HEK293 (cell line): ENCODE data around the gene CAMTA2.

Experiments
- GLI2 ChIP-seq: fragments of 450-650 bp; formaldehyde crosslinking; IDR thresholded peaks from 2 replicates; pipeline ENCODE4; 2017; ENCODE audit warnings: missing biosample characterization, missing genetic modification characterization, low read depth, borderline replicate concordance
- GLIS1 ChIP-seq: fragments of 450-650 bp; formaldehyde crosslinking; IDR thresholded peaks from 2 replicates; pipeline ENCODE4 v1.5.1; 2016; ENCODE audit warnings: missing biosample characterization, missing genetic modification characterization
- HOXA7 ChIP-seq: sonication (generic); formaldehyde crosslinking; IDR thresholded peaks from 2 replicates; pipeline ENCODE4 v1.8.1; 2022; ENCODE audit warnings: missing genetic modification reagents, borderline replicate concordance
- IKZF3 ChIP-seq: fragments of 450-650 bp; IDR thresholded peaks from 2 replicates; pipeline ENCODE4 v1.5.0; 2018; ENCODE audit warnings: missing biosample characterization, mild to moderate bottlenecking, missing genetic modification characterization, moderate library complexity
- INSM2 ChIP-seq: fragments of 450-650 bp; formaldehyde crosslinking; IDR thresholded peaks from 2 replicates; pipeline ENCODE4 v1.5.1; 2016; ENCODE audit warnings: missing biosample characterization, missing genetic modification characterization
- KLF1 ChIP-seq: fragments of 450-650 bp; formaldehyde crosslinking; IDR thresholded peaks from 2 replicates; pipeline ENCODE4 v1.5.1; 2016; ENCODE audit warnings: missing biosample characterization, missing genetic modification characterization
- OSR2 ChIP-seq: fragments of 450-650 bp; formaldehyde crosslinking; IDR thresholded peaks from 2 replicates; pipeline ENCODE4 v1.5.1; 2016; ENCODE audit warnings: missing biosample characterization, missing genetic modification characterization
- REPIN1 ChIP-seq: fragments of 450-650 bp; formaldehyde crosslinking; IDR thresholded peaks from 2 replicates; pipeline ENCODE4 v1.5.1; 2017; ENCODE audit warnings: missing biosample characterization, missing genetic modification characterization, low read depth
- SETDB1 ChIP-seq: IDR thresholded peaks from one replicate; pipeline ENCODE4 v1.6.1; 2017; ENCODE audit warnings: mild to moderate bottlenecking, low read length, moderate library complexity, mixed read lengths; ENCODE audit not compliant: insufficient read length
- TSHZ1 ChIP-seq: fragments of 450-650 bp; formaldehyde crosslinking; IDR thresholded peaks from 2 replicates; pipeline ENCODE4 v1.5.1; 2016; ENCODE audit warnings: missing biosample characterization, missing genetic modification characterization, borderline replicate concordance
- ZBTB8A ChIP-seq: fragments of 450-650 bp; formaldehyde crosslinking; IDR thresholded peaks from 2 replicates; pipeline ENCODE4 v1.5.1; 2016; ENCODE audit warnings: missing biosample characterization, missing genetic modification characterization
- ZFP69B ChIP-seq: fragments of 450-650 bp; formaldehyde crosslinking; IDR thresholded peaks from 2 replicates; pipeline ENCODE4 v1.5.1; 2016; ENCODE audit warnings: missing biosample characterization, missing genetic modification characterization
- ZNF239 ChIP-seq: fragments of 450-650 bp; formaldehyde crosslinking; IDR thresholded peaks from 2 replicates; pipeline ENCODE4 v1.5.1; 2016; ENCODE audit warnings: missing biosample characterization, missing genetic modification characterization
- ZNF488 ChIP-seq: fragments of 450-650 bp; formaldehyde crosslinking; IDR thresholded peaks from 2 replicates; pipeline ENCODE4 v1.5.1; 2016; ENCODE audit warnings: missing biosample characterization, missing genetic modification characterization
- ZNF530 ChIP-seq: fragments of 450-650 bp; formaldehyde crosslinking; IDR thresholded peaks from 2 replicates; pipeline ENCODE4 v1.5.1; 2016; ENCODE audit warnings: low read depth, missing biosample characterization, missing genetic modification characterization
- ZNF544 ChIP-seq: fragments of 450-650 bp; formaldehyde crosslinking; IDR thresholded peaks from 2 replicates; pipeline ENCODE4 v1.5.0; 2017; ENCODE audit warnings: missing biosample characterization, missing genetic modification characterization
- ZNF580 ChIP-seq: fragments of 450-650 bp; formaldehyde crosslinking; IDR thresholded peaks from 2 replicates; pipeline ENCODE4 v1.5.1; 2016; ENCODE audit warnings: missing biosample characterization, missing genetic modification characterization
- ZNF585B ChIP-seq: fragments of 450-650 bp; formaldehyde crosslinking; IDR thresholded peaks from 2 replicates; pipeline ENCODE4 v1.5.1; 2016; ENCODE audit warnings: missing biosample characterization, missing genetic modification characterization
- ZNF610 ChIP-seq: fragments of 450-650 bp; formaldehyde crosslinking; IDR thresholded peaks from 2 replicates; pipeline ENCODE4 v1.5.1; 2016; ENCODE audit warnings: missing biosample characterization, missing genetic modification characterization, borderline replicate concordance
- ZNF623 ChIP-seq: fragments of 450-650 bp; formaldehyde crosslinking; IDR thresholded peaks from 2 replicates; pipeline ENCODE4 v1.5.1; 2016; ENCODE audit warnings: missing biosample characterization, missing genetic modification characterization
- ZNF624 ChIP-seq: fragments of 450-650 bp; formaldehyde crosslinking; IDR thresholded peaks from 2 replicates; pipeline ENCODE4 v1.5.1; 2017; ENCODE audit warnings: missing biosample characterization, missing genetic modification characterization
- ZNF658 ChIP-seq: fragments of 450-650 bp; formaldehyde crosslinking; IDR thresholded peaks from 2 replicates; pipeline ENCODE4; 2016; ENCODE audit warnings: missing biosample characterization, missing genetic modification characterization
- ZNF76 ChIP-seq: fragments of 450-650 bp; formaldehyde crosslinking; IDR thresholded peaks from 2 replicates; pipeline ENCODE4; 2016; ENCODE audit warnings: low read depth, missing biosample characterization, missing genetic modification characterization, borderline replicate concordance
- ZSCAN23 ChIP-seq: fragments of 450-650 bp; formaldehyde crosslinking; IDR thresholded peaks from 2 replicates; pipeline ENCODE4 v1.5.1; 2016; ENCODE audit warnings: missing biosample characterization, missing genetic modification characterization
- ZXDB ChIP-seq: fragments of 450-650 bp; formaldehyde crosslinking; IDR thresholded peaks from 2 replicates; pipeline ENCODE4 v1.5.1; 2016; ENCODE audit warnings: missing biosample characterization, missing genetic modification characterization
- TF ChIP-seq, protein P1 (sequence below): IDR thresholded peaks from 2 replicates; pipeline ENCODE4 v1.6.1; 2011; ENCODE audit warnings: mild to moderate bottlenecking, low read depth, low read length, borderline replicate concordance
- TF ChIP-seq, protein P2 (sequence below): fragments of 450-650 bp; formaldehyde crosslinking; IDR thresholded peaks from 2 replicates; pipeline ENCODE4 v1.5.1; 2016; ENCODE audit warnings: missing biosample characterization, missing genetic modification characterization
- TF ChIP-seq, protein P3 (sequence below): fragments of 450-650 bp; formaldehyde crosslinking; IDR thresholded peaks from 2 replicates; pipeline ENCODE4 v1.5.1; 2016; ENCODE audit warnings: missing biosample characterization, missing genetic modification characterization

Gene CAMTA2

DNA sequence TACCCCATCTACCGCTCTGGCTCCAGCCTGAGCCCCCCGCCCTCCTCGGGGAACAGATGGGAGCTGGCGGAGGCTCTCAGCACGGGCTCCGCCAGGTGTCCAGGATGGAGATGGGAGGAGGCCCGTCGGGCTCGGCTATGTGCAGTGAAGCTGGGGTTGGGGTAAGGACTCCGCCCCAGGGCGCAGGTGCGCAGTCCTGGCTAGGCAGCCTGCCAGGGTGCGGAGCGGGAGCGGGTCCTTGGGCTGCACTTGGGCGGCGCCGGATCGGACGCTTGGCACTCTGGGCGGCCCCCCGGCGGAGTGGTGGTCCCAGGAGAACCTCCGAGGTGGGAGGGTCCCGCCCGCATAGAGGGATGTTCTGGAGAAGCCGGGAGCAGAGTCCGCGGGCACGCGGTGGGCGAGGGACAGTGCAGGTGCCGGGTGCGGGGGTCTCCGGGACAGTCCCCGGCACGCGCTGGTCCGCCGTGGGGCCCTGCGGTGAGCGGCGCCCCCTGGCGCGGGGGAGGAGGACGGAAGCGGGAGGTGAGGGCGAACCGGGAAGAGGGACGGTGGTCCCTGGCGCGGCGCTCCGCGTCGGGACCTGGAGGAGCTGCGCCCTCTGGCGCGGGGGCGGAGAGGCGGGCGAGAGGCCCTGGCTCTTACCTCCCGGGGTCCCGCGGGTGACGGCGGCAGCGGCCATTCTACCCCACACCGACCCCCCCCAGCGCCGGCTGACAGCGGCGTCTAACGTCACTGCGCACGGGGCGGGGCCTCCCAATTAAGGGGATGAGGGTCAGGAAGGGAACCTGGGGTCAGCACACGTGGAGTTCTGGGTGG is at the start of gene CAMTA2 (continued):
- TF ChIP-seq ZNF658 (tag by site-specific recombination) (no peak), ZNF580 (tag by site-specific recombination) (peak; percentile 81; the same call in 1 of the 2 replicates), ZNF610 (tag by site-specific recombination) (peak; percentile 77; the same call in 1 of the 2 replicates), GLI2 (no peak), ZNF623 (0 out of 2 replicates have a peak, but pooled peaks have one; percentile 12), ZNF544 (tag by site-specific recombination) (no peak), REPIN1 (peak; percentile 85), INSM2 (tag by site-specific recombination) (peak; percentile 65; the same call in 1 of the 2 replicates), ZSCAN23 (tag by site-specific recombination) (no peak), IKZF3 (tag by site-specific recombination) (peak; percentile 85), ZNF624 (no peak), ZFP69B (tag by site-specific recombination) (peak; percentile 81), ZNF530 (tag by site-specific recombination) (no peak), ZNF76 (tag by site-specific recombination) (peak; percentile 82), KLF1 (tag by site-specific recombination) (peak; percentile 68), GLIS1 (tag by site-specific recombination) (peak; percentile 99), ZNF488 (tag by site-specific recombination) (peak; percentile 17; the same call in 1 of the 2 replicates), ZBTB8A (tag by site-specific recombination) (peak; percentile 89), ZNF239 (0 out of 2 replicates have a peak, but pooled peaks have one; percentile 56), ZXDB (tag by site-specific recombination) (no peak; the same call in none of the 2 replicates), HOXA7 (CRISPR knock-in tag) (no peak), TSHZ1 (tag by site-specific recombination) (no peak; the same call in 1 of the 2 replicates), OSR2 (tag by site-specific recombination) (peak; percentile 61), SETDB1 (no peak), ZNF585B (tag by site-specific recombination) (peak; percentile 14; the same call in 1 of the 2 replicates)
- TF ChIP-seq, protein P1, sequence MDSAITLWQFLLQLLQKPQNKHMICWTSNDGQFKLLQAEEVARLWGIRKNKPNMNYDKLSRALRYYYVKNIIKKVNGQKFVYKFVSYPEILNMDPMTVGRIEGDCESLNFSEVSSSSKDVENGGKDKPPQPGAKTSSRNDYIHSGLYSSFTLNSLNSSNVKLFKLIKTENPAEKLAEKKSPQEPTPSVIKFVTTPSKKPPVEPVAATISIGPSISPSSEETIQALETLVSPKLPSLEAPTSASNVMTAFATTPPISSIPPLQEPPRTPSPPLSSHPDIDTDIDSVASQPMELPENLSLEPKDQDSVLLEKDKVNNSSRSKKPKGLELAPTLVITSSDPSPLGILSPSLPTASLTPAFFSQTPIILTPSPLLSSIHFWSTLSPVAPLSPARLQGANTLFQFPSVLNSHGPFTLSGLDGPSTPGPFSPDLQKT: no peak
- TF ChIP-seq, protein P2, sequence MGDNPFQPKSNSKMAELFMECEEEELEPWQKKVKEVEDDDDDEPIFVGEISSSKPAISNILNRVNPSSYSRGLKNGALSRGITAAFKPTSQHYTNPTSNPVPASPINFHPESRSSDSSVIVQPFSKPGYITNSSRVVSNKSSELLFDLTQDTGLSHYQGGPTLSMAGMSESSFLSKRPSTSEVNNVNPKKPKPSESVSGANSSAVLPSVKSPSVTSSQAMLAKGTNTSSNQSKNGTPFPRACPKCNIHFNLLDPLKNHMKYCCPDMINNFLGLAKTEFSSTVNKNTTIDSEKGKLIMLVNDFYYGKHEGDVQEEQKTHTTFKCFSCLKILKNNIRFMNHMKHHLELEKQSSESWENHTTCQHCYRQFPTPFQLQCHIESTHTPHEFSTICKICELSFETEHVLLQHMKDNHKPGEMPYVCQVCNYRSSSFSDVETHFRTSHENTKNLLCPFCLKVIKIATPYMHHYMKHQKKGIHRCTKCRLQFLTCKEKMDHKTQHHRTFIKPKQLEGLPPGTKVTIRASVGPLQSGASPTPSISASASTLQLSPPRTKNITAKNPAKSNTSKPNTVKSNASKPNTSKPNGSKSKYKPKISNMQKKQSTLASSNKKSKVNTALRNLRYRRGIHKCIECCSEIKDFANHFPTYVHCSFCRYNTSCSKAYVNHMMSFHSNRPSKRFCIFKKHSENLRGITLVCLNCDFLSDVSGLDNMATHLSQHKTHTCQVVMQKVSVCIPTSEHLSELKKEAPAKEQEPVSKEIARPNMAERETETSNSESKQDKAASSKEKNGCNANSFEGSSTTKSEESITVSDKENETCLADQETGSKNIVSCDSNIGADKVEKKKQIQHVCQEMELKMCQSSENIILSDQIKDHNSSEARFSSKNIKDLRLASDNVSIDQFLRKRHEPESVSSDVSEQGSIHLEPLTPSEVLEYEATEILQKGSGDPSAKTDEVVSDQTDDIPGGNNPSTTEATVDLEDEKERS (tag by site-specific recombination): no peak
- TF ChIP-seq, protein P3, sequence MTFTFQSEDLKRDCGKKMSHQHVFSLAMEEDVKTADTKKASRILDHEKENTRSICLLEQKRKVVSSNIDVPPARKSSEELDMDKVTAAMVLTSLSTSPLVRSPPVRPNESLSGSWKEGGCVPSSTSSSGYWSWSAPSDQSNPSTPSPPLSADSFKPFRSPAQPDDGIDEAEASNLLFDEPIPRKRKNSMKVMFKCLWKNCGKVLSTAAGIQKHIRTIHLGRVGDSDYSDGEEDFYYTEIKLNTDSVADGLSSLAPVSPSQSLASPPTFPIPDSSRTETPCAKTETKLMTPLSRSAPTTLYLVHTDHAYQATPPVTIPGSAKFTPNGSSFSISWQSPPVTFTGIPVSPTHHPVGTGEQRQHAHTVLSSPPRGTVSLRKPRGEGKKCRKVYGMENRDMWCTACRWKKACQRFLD (tag by site-specific recombination): no peak
- TF ChIP-seq, all 188 proteins: peak for 82
